ENCODE data around the gene CASP12. TPM values are rescaled to one million over a fixed set of nuclear protein-coding genes. Genes with fewer than 3 reads are reported as not detected.

CASP12 gene
- total and polyA plus RNA-seq, 9 donors: 2.0 to 12.0 (median 3.3) TPM

- Histone ChIP-seq H3K27me3 (no peaks in the 10 kb centered on the region), H3K4me1 (ENCODE audit: insufficient read depth) (no peaks in the 10 kb centered on the region), H3K27ac (no peak overlapping the region), H3K4me3 (no peak overlapping the region), H3K9me3 (no peaks in the 10 kb centered on the region), H3K36me3 (no peaks in the 10 kb centered on the region)
- no peak for TF ChIP-seq EP300 (IDR thresholded peaks at IDR 0.05)
- TF ChIP-seq CTCF (IDR thresholded peaks at IDR 0.05): no peak
- no peak for TF ChIP-seq POLR2A (IDR thresholded peaks at IDR 0.05)
- intact Hi-C loops (cut with DNase I): no loop called here
- no peak for DNase-seq
- 91 to 95% (median 92%) methylated on average over 3 of the region's 3 CpGs for WGBS, 3 donors
Observed at GRCh38 chr11:104908186-104908531, 9.9 kb upstream of the CASP12 start.

GRCh38 chr11:104907521-104908185 is 9.4 kb upstream of the CASP12 start:
- no peak overlapping the region for H3K27ac ChIP-seq
- no peaks in the 10 kb centered on the region for H3K9me3 ChIP-seq
- 81 to 85% (median 82%) methylated on average over 7 of the region's 7 CpGs for WGBS, 3 donors
- no peak overlapping the region for H3K4me3 ChIP-seq
- no peaks in the 10 kb centered on the region for H3K36me3 ChIP-seq
- no peak for TF ChIP-seq CTCF (IDR thresholded peaks at IDR 0.05)
- no peak for TF ChIP-seq POLR2A (IDR thresholded peaks at IDR 0.05)
- no peak for TF ChIP-seq EP300 (IDR thresholded peaks at IDR 0.05)
- H3K27me3 ChIP-seq: no peaks in the 10 kb centered on the region
- DNase-seq: no peak
- no peaks in the 10 kb centered on the region for H3K4me1 ChIP-seq (ENCODE audit: insufficient read depth)
- intact Hi-C loops (cut with DNase I): no loop called here

- H3K4me3 ChIP-seq: no peak overlapping the region
- no peak overlapping the region for H3K27ac ChIP-seq
- intact Hi-C loops (cut with DNase I): no loop called here
- H3K4me1 ChIP-seq (ENCODE audit: insufficient read depth): no peaks in the 10 kb centered on the region
- no peaks in the 10 kb centered on the region for H3K36me3 ChIP-seq
- no peak for TF ChIP-seq EP300 (IDR thresholded peaks at IDR 0.05)
- TF ChIP-seq CTCF (IDR thresholded peaks at IDR 0.05): no peak
- TF ChIP-seq POLR2A (IDR thresholded peaks at IDR 0.05): no peak
- WGBS, 3 donors: 94 to 97% (median 95%) methylated on average over 4 of the region's 4 CpGs
- no peaks in the 10 kb centered on the region for H3K9me3 ChIP-seq
- no peak for DNase-seq
- H3K27me3 ChIP-seq: no peaks in the 10 kb centered on the region
Observed at GRCh38 chr11:104905271-104905670, 7.0 kb upstream of the CASP12 start.

GRCh38 chr11:104899226-104899625 is 966 bp upstream of the CASP12 start:
- TF ChIP-seq EP300 (IDR thresholded peaks at IDR 0.05): no peak
- no peak for TF ChIP-seq POLR2A (IDR thresholded peaks at IDR 0.05)
- no peak for TF ChIP-seq CTCF (IDR thresholded peaks at IDR 0.05)
- H3K4me1 ChIP-seq (ENCODE audit: insufficient read depth): peaks cover 7% of the 10 kb centered on the region
- peak overlapping the region in 1 of 2 donors; percentile 91 for H3K27ac ChIP-seq
- H3K36me3 ChIP-seq: no peaks in the 10 kb centered on the region
- no peak for DNase-seq
- no peaks in the 10 kb centered on the region for H3K9me3 ChIP-seq
- no peaks in the 10 kb centered on the region for H3K27me3 ChIP-seq
- no peak overlapping the region for H3K4me3 ChIP-seq
- intact Hi-C loops (cut with DNase I): no loop called here

All from ovary (tissue), 9 donors.